Measurements from ENCODE around the gene CDC20B.
"Not testable (repeated sequence)": the region's sequence is repeated elsewhere in the genome, so short reads cannot be mapped to it uniquely, and the experiment has no call there.

The CDC20B gene

DNA sequence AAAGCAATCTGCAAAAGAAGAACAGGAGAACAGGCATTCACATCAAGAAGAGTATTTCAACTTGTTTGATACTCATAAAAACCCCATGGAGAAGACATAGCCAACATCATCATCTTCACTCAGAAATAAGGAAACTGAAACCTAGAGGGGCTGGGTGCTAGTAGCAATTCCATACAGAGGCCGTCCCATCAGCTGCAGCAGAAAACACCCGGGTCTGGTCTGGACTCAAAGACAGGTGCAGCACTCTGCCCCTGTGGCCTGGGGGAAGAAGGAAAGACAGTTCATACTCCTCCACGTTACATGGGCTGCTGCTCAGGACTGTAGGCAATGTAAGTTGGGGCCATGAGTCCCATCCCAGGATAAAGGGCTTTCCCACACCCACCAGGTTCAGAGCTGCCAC, 58.9 kb downstream of the CDC20B start:
- H3K27ac ChIP-seq, result no peak overlapping the region
- TF ChIP-seq ZFX (IDR thresholded peaks at IDR 0.05; ENCODE audit: borderline replicate concordance) (no peak), CTCF (IDR thresholded peaks at IDR 0.05) (no peak)

DNA sequence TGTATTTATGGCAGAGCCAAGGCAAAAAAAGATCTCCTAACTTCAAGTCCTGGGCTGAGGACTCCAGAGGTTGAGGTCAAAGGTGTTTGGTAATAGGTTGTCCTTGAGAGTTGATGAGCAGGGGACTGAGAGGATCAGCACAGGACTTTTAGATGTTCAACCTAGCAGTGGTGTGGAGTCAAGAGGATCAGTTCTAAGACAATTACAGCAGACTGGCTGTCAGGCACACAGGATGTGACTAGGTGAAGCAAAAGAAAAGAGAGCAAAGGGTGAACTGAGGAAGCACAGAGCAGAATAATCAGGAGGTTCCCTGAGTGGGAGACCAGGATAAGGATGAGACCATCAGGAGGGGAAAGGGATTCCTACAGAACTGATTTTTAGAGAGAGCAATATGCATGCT, 59.6 kb downstream of the CDC20B start:
- no peak for TF ChIP-seq CTCF (IDR thresholded peaks at IDR 0.05)
- TF ChIP-seq ZFX (IDR thresholded peaks at IDR 0.05; ENCODE audit: borderline replicate concordance), result no peak
- no peak overlapping the region for H3K27ac ChIP-seq

- no peak overlapping the region for H3K27ac ChIP-seq
- no peak for TF ChIP-seq ZFX (IDR thresholded peaks at IDR 0.05; ENCODE audit: borderline replicate concordance)
- TF ChIP-seq CTCF (IDR thresholded peaks at IDR 0.05), result no peak
These were observed 62.8 kb downstream of the CDC20B start for GRCh38 chr5:55110217-55110616.

GRCh38 chr5:55108661-55109060, 64.3 kb downstream of the CDC20B start:
- no peak overlapping the region for H3K27ac ChIP-seq
- TF ChIP-seq CTCF (IDR thresholded peaks at IDR 0.05) (no peak), ZFX (IDR thresholded peaks at IDR 0.05; ENCODE audit: borderline replicate concordance) (no peak)

GRCh38 chr5:55105976-55106375, 67.0 kb downstream of the CDC20B start:
- H3K27ac ChIP-seq, result not testable (repeated sequence)

- no peak for TF ChIP-seq ZFX (IDR thresholded peaks at IDR 0.05; ENCODE audit: borderline replicate concordance)
- TF ChIP-seq CTCF (IDR thresholded peaks at IDR 0.05), result no peak
- H3K27ac ChIP-seq, result no peak overlapping the region
These were observed 67.9 kb downstream of the CDC20B start for GRCh38 chr5:55104946-55105701.

DNA sequence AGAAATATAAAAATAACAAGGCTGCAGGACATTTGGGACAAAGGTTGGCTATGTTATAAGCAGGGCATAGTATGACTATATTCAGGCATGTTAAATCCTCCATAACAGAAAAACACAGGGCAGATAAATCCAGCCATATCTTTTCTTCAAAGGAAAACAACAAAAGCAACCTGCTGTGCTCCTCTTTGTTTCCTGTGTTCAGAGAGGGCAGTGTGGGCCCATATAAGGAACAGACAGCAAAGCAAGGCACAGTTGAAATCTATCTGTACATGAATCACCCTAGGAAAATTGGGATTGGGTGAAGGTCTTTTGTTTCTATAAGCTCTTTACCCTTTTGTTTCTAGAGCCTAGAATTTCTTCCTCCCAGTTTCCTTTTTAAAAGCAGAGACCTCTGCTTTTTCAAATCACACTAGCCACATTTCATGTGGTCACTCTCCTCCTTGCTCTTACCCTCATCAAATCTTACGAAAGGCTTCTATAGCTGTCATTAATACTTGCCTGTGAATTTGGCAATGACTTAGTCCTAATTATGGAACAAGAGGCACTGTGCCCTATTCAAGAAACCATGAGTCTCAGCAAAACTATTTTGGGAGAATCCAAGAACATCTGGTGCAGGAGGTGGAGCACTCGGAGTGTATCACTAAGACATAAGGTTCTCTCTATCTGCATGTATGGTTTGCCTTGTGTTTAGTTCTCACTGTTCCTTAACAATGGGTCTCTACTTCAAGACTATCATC, 68.8 kb downstream of the CDC20B start:
- no peak for TF ChIP-seq ZFX (IDR thresholded peaks at IDR 0.05; ENCODE audit: borderline replicate concordance)
- TF ChIP-seq CTCF (IDR thresholded peaks at IDR 0.05), result no peak
- no peak overlapping the region for H3K27ac ChIP-seq
